A375 (cell line): Measurements from ENCODE around the gene TAF4. TPM values are rescaled to one million over a fixed set of nuclear protein-coding genes. Genes with fewer than 3 reads are reported as not detected.

Source experiments
- small RNA-seq: library from RNA; depleted of rRNA; stranded (forward); fragments of <200 nt; gene quantifications from one replicate; pipeline ENCODE3, GENCODE V24; 2014
- total RNA-seq: library from RNA; depleted of rRNA; stranded (reverse); fragments of >200 nt; shearing (Covaris generic); gene quantifications from 2 replicates; pipeline ENCODE4 v1.2.3, GENCODE V29; 2014; rRNA removed

Gene TAF4, protein sequence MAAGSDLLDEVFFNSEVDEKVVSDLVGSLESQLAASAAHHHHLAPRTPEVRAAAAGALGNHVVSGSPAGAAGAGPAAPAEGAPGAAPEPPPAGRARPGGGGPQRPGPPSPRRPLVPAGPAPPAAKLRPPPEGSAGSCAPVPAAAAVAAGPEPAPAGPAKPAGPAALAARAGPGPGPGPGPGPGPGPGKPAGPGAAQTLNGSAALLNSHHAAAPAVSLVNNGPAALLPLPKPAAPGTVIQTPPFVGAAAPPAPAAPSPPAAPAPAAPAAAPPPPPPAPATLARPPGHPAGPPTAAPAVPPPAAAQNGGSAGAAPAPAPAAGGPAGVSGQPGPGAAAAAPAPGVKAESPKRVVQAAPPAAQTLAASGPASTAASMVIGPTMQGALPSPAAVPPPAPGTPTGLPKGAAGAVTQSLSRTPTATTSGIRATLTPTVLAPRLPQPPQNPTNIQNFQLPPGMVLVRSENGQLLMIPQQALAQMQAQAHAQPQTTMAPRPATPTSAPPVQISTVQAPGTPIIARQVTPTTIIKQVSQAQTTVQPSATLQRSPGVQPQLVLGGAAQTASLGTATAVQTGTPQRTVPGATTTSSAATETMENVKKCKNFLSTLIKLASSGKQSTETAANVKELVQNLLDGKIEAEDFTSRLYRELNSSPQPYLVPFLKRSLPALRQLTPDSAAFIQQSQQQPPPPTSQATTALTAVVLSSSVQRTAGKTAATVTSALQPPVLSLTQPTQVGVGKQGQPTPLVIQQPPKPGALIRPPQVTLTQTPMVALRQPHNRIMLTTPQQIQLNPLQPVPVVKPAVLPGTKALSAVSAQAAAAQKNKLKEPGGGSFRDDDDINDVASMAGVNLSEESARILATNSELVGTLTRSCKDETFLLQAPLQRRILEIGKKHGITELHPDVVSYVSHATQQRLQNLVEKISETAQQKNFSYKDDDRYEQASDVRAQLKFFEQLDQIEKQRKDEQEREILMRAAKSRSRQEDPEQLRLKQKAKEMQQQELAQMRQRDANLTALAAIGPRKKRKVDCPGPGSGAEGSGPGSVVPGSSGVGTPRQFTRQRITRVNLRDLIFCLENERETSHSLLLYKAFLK
- total RNA-seq, result 6.8 and 7.1 TPM in 2 replicates

GRCh38 chr20:62065674-62066338, at the start of gene TAF4:
Gene TAF4 (minus strand): TSS chr20:62065881. CDS start chr20:62065810, 71 bp downstream.

Small RNAs within 50 kb of the gene (small RNA-seq; reads per million reads assigned to genes)
- not detected for gene MIR3195

Other genes with a start within 250 kb of the TAF4 start
- 38.4 and 40.3 TPM in 2 replicates for gene LSM14B, start 56.6 kb upstream of the TAF4 start, total RNA-seq
- gene PSMA7, start 77.5 kb upstream of the TAF4 start, total RNA-seq, result 611 and 634 TPM in 2 replicates
- 14.5 and 23.7 TPM in 2 replicates for gene SS18L1, start 77.9 kb upstream of the TAF4 start, total RNA-seq
- gene MTG2, start 117.1 kb upstream of the TAF4 start, total RNA-seq, result 30.0 and 42.6 TPM in 2 replicates
- not detected in 2 replicates for gene HRH3, start 154.4 kb upstream of the TAF4 start, total RNA-seq
- 15.9 and 18.7 TPM in 2 replicates for gene OSBPL2, start 172.6 kb upstream of the TAF4 start, total RNA-seq
- 276 and 286 TPM in 2 replicates for gene ADRM1, start 237.1 kb upstream of the TAF4 start, total RNA-seq